ENCODE results near the gene SYT17.

DNA sequence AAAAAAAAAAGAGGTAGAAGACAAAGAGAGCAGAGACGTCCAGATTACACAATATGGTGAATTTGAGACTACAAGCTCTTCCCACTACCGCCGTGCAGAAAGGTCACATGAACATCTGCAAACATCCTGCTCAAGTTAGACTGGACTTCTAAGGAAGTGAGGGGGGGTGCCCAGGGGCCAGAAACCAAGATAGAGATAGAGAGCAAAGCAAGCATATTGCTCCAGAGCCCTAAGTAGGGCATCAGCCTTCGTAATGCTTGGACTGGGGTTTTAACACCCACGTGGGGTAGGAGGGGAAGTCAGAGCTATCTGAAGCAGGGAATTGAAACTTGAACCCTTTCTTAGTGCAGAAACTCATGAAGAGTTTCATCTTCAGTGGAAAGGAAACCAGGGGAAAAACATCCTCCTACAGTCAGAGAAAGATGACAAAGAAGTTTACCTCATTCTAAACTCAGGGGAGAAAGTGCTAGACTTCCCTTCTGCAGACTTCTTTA is 126.2 kb downstream of the SYT17 start:
- TF ChIP-seq, protein P1, sequence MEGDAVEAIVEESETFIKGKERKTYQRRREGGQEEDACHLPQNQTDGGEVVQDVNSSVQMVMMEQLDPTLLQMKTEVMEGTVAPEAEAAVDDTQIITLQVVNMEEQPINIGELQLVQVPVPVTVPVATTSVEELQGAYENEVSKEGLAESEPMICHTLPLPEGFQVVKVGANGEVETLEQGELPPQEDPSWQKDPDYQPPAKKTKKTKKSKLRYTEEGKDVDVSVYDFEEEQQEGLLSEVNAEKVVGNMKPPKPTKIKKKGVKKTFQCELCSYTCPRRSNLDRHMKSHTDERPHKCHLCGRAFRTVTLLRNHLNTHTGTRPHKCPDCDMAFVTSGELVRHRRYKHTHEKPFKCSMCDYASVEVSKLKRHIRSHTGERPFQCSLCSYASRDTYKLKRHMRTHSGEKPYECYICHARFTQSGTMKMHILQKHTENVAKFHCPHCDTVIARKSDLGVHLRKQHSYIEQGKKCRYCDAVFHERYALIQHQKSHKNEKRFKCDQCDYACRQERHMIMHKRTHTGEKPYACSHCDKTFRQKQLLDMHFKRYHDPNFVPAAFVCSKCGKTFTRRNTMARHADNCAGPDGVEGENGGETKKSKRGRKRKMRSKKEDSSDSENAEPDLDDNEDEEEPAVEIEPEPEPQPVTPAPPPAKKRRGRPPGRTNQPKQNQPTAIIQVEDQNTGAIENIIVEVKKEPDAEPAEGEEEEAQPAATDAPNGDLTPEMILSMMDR (conservative IDR thresholded peaks at IDR 0.05; ENCODE audit: low read length), result no peak
- TF ChIP-seq EZH2phosphoT487 (IDR thresholded peaks at IDR 0.05; ENCODE audit: borderline replicate concordance, low read depth, low read length), result no peak
